Caco-2 (cell line): ENCODE measurements around the gene NXN. TPM values are rescaled to one million over a fixed set of nuclear protein-coding genes. Genes with fewer than 3 reads are reported as not detected.

ENCODE experiments used
- BruUV-seq: library from RNA; stranded (reverse); fragments of 400-500 nt; replicated peaks from 2 replicates; lab custom pipeline; 2021; lab: Mats Ljungman, UMichigan
- CTCF ChIA-PET: fragments of 300-600 bp; sonication (Branson Sonifier 250); formaldehyde crosslinking; loops from one replicate; lab custom pipeline; 2022; ENCODE audit warnings: antibody characterized with exemption; lab: Charles Lee
- POLR2A ChIA-PET: fragments of 300-600 bp; sonication (Branson Sonifier 250); formaldehyde crosslinking; loops from one replicate; lab custom pipeline; 2022; ENCODE audit warnings: antibody characterized with exemption; lab: Charles Lee
- DNase-seq, 2 experiments: peaks; one replicate each; pipeline versions ENCODE4 v3.0.0 to v3.0.0-alpha.2; 2020 to 2022
- H3K27me3 ChIP-seq: replicated peaks from 2 replicates; pipeline ENCODE4 v1.6.0; 2011; ENCODE audit warnings: low read length; ENCODE audit not compliant: control insufficient read depth, insufficient read depth
- H3K36me3 ChIP-seq: 2 replicates; pipeline ENCODE4 v1.5.1; 2011; ENCODE audit warnings: low read length; ENCODE audit not compliant: control insufficient read depth, insufficient read depth
- H3K4me1 ChIP-seq: fragments of 250-450 bp; sonication (Bioruptor Pico); 2 replicates; pipeline ENCODE4 v1.5.1; 2020; ENCODE audit warnings: mild to moderate bottlenecking
- H3K4me3 ChIP-seq: 2 replicates; pipeline ENCODE4 v1.5.1; 2011; ENCODE audit warnings: low read depth, mild to moderate bottlenecking, control low read depth, low read length
- H3K9me3 ChIP-seq: fragments of 250-450 bp; sonication (Bioruptor Pico); 2 replicates; pipeline ENCODE4 v1.5.1; 2020; ENCODE audit warnings: mild to moderate bottlenecking, moderate library complexity
- H3K27ac Mint-ChIP-seq: one replicate; pipeline ENCODE4 v1.8.0; 2022; ENCODE audit warnings: mixed read lengths; ENCODE audit not compliant: unreplicated experiment
- H3K27me3 Mint-ChIP-seq: one replicate; pipeline ENCODE4 v1.8.0; 2022; ENCODE audit warnings: mixed read lengths; ENCODE audit not compliant: insufficient read depth, unreplicated experiment
- H3K36me3 Mint-ChIP-seq: one replicate; pipeline ENCODE4 v1.8.0; 2022; ENCODE audit warnings: mild to moderate bottlenecking, mixed read lengths; ENCODE audit not compliant: insufficient read depth, unreplicated experiment
- H3K4me1 Mint-ChIP-seq: one replicate; pipeline ENCODE4 v1.8.0; 2022; ENCODE audit warnings: low read depth, mixed read lengths; ENCODE audit not compliant: unreplicated experiment
- H3K4me3 Mint-ChIP-seq: one replicate; pipeline ENCODE4 v1.8.0; 2022; ENCODE audit warnings: mild to moderate bottlenecking, moderate library complexity, mixed read lengths; ENCODE audit not compliant: unreplicated experiment
- H3K9me3 Mint-ChIP-seq: one replicate; pipeline ENCODE4 v1.8.0; 2022; ENCODE audit warnings: mixed read lengths; ENCODE audit not compliant: unreplicated experiment
- CTCF ChIP-seq, 2 experiments: fragments of 200-600 bp in 1 of 2; IDR thresholded peaks; 1 replicate in 1 of 2; 2 replicates in 1 of 2; pipeline versions ENCODE4 v1.5.1 to v1.8.0; 2011 to 2022; ENCODE audit warnings: antibody characterized with exemption in 1 of 2, control low read depth in 1 of 2, inconsistent platforms in 1 of 2, low read depth in 1 of 2, low read length in 1 of 2, mild to moderate bottlenecking in 1 of 2, moderate library complexity in 1 of 2; ENCODE audit not compliant: insufficient read depth in 1 of 2, severe bottlenecking in 1 of 2, unreplicated experiment in 1 of 2
- intact Hi-C: fragments of 100-400 bp; cut with micrococcal nuclease; formaldehyde crosslinking; loops from one replicate; pipeline ENCODE4 v1.10.0; 2022; ENCODE audit not compliant: unreplicated experiment
- total RNA-seq: library from RNA; stranded (reverse); gene quantifications from 2 replicates; pipeline ENCODE4 v1.2.3, GENCODE V29; 2022

NXN gene
- total RNA-seq, 1 experiment from 2014 or later: 76.7 TPM

GRCh38 chr17:944266-944826 lies 35.2 kb downstream of the NXN start:
- no peak for DNase-seq
- Mint-ChIP-seq H3K4me3 (no peak overlapping the region), H3K27me3 (no peaks in the 10 kb centered on the region), H3K9me3 (no peaks in the 10 kb centered on the region), H3K36me3 (peaks cover 52% of the 10 kb centered on the region), H3K4me1 (peaks cover 19% of the 10 kb centered on the region), H3K27ac (peak overlapping the region; percentile 67)
- no TSS peak for BruUV-seq
- CTCF ChIA-PET: no interaction called here
- POLR2A ChIA-PET: no interaction called here
- Histone ChIP-seq H3K36me3 (no peaks in the 10 kb centered on the region), H3K4me1 (peaks cover 9% of the 10 kb centered on the region), H3K27me3 (no peaks in the 10 kb centered on the region), H3K4me3 (no peak overlapping the region), H3K9me3 (no peaks in the 10 kb centered on the region)
- TF ChIP-seq CTCF (IDR thresholded peaks at IDR 0.05; ENCODE audit: insufficient read depth in 1 of 2, low read depth in 1 of 2, low read length in 1 of 2, severe bottlenecking in 1 of 2, unreplicated experiment in 1 of 2): no peak
- intact Hi-C loops: no loop called here

DNA sequence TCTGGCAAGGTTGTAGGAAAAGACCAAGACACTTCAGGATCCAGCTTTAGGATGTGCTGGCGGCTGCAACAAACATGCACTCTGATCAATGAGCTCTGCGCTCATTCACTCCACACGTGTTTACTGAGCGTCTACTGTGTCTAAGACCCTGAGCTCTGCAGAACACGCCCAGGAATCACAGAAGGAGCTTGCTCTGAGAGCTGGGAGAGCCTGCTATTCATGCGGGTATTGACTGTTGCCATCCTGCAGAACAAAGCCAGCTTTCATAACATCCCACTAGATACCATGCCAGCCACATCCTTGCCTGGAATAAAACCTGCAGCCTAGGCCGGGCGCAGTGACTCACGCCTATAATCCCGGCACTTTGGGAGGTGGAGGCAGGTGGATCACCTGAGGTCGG lies 44.1 kb downstream of the NXN start:
- BruUV-seq: no TSS peak
- Mint-ChIP-seq H3K27me3 (no peaks in the 10 kb centered on the region), H3K4me3 (no peak overlapping the region), H3K4me1 (peaks cover 38% of the 10 kb centered on the region), H3K36me3 (peaks cover 71% of the 10 kb centered on the region), H3K9me3 (no peaks in the 10 kb centered on the region), H3K27ac (peak overlapping the region; percentile 76)
- H3K27me3 ChIP-seq: no peaks in the 10 kb centered on the region
- no peak for TF ChIP-seq CTCF (IDR thresholded peaks at IDR 0.05; ENCODE audit: insufficient read depth in 1 of 2, low read depth in 1 of 2, low read length in 1 of 2, severe bottlenecking in 1 of 2, unreplicated experiment in 1 of 2)
- no peak for DNase-seq
- H3K4me3 ChIP-seq: no peak overlapping the region
- CTCF ChIA-PET: interaction anchor here (0.9 kb wide), 1 partner anchor 61 kb away, joined by 3 read pairs; the partner anchor contains the start of gene TIMM22
- H3K36me3 ChIP-seq: peaks cover under 1% of the 10 kb centered on the region; the same call in 1 of the 2 replicates
- POLR2A ChIA-PET: interaction anchor here (1.2 kb wide), 1 partner anchor 19 kb away, joined by 3 read pairs; no protein-coding TSS in a partner anchor
- peaks cover 65% of the 10 kb centered on the region for H3K4me1 ChIP-seq
- intact Hi-C loops: no loop called here
- no peaks in the 10 kb centered on the region for H3K9me3 ChIP-seq

DNA sequence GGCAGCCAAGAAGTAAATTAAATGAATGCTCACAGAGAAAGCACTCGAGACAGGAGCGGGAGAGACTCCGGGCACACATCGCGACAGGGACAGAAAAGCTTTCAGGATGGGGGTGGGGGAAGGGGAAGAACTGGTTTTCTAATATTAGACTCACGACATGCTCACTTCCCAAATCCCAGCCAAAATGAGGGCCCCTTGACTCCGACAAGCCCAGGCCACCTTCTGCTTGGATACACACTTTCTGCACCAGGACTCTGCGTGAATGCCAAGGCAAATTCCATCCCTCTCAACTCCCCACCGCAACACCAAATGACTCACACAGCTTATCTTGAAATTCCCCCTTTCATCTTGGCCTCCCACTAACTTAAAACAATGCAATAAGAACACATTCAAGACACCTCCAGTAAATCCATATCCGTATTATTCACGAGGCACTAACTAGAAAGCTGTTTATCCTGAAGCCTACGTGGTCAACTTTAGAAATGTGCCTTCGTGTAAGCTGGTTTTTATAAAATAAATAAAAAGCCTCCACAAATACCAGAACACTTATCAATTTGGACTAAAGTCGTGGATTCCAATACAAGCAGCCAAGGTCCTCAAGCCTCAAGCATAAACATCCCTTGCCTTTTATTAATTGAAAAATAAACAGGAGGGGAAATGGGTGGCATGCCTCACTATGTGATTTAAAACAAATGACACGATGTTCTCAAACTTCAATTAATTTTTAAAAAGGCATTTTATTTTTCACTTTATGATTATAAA lies 46.1 kb downstream of the NXN start:
- Histone ChIP-seq H3K4me1 (peaks cover 81% of the 10 kb centered on the region), H3K9me3 (no peaks in the 10 kb centered on the region), H3K4me3 (no peak overlapping the region), H3K36me3 (peaks cover 1% of the 10 kb centered on the region; the same call in 1 of the 2 replicates), H3K27me3 (no peaks in the 10 kb centered on the region)
- no peaks in the 10 kb centered on the region for H3K9me3 Mint-ChIP-seq
- intact Hi-C loops: loop anchor here (1.0 to 2.0 kb wide), 3 partner anchors 8 to 45 kb away; partner anchors contain the start of gene NXN
- no peak for TF ChIP-seq CTCF (IDR thresholded peaks at IDR 0.05; ENCODE audit: insufficient read depth in 1 of 2, low read depth in 1 of 2, low read length in 1 of 2, severe bottlenecking in 1 of 2, unreplicated experiment in 1 of 2)
- H3K4me3 Mint-ChIP-seq: peak overlapping the region; percentile 67
- no peaks in the 10 kb centered on the region for H3K27me3 Mint-ChIP-seq
- CTCF ChIA-PET: interaction anchor here (0.8 to 1.1 kb wide), 2 partner anchors 21 to 47 kb away, joined by 3 read pairs; no protein-coding TSS in a partner anchor
- peaks cover 80% of the 10 kb centered on the region for H3K36me3 Mint-ChIP-seq
- peak; percentile 82 to 90 for DNase-seq
- POLR2A ChIA-PET: interaction anchor here (0.6 to 3.6 kb wide), 4 partner anchors 9 to 46 kb away, joined by 3 to 23 read pairs (median 8); partner anchors contain the start of gene NXN
- peaks cover 47% of the 10 kb centered on the region for H3K4me1 Mint-ChIP-seq
- H3K27ac Mint-ChIP-seq: peak overlapping the region; percentile 98
- TSS peak; percentile 84 for BruUV-seq
